Activated CD4-positive, alpha-beta T cell treated with anti-CD3 and anti-CD28 coated beads, Interleukin-2, amount 50 U/mL, for 4 hours (primary cell): ENCODE data around the gene S100A7.
A peak's percentile ranks its signal among the peaks of the same experiment; 100 is the strongest.

ENCODE experiments used
- DNase-seq, 2 experiments: peaks; one replicate each; pipeline ENCODE4 v3.0.0-alpha.2; 2020

The S100A7 gene

GRCh38 chr1:153460551-153460950 lies at the start of gene S100A7:
Gene S100A7, minus strand, starts transcription at chr1:153460651. Its CDS starts 1,638 bp downstream, at chr1:153459013.
- no peak for DNase-seq

- peak; percentile 59 for DNase-seq
Observed at GRCh38 chr1:153509729-153510354, 49.4 kb upstream of the S100A7 start.

GRCh38 chr1:153509036-153509435 lies 48.6 kb upstream of the S100A7 start:
- no peak for DNase-seq

GRCh38 chr1:153507926-153508583 lies 47.6 kb upstream of the S100A7 start:
- DNase-seq, result no peak

DNA sequence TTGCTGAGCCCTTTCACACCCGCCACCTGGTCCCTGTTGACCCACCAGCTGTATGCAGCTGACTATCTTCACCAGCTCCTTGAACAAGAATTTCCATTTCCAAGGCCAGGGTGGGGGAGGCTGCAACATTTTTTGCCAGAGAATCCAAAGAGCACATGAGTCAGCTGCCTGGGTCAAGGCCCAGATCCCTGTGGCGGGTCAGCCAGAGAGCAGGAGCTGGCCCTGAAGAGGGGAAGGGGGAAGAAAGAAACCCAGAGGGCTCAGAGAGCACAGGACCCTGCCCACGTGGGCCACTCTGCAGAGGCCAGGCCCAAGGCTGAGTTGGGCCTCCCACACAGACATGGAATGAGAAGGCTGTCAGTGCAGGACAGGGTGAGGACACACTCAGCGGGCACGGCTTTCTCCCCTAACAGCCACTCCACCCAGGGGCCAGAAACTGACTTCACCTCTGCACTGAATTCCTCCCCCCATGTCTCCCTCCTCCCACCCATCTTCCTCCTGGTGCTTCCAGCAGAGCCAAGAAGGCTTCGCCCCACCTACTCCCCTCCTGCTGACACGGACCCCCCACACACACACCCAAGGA lies 46.5 kb upstream of the S100A7 start:
- DNase-seq, result no peak

DNA sequence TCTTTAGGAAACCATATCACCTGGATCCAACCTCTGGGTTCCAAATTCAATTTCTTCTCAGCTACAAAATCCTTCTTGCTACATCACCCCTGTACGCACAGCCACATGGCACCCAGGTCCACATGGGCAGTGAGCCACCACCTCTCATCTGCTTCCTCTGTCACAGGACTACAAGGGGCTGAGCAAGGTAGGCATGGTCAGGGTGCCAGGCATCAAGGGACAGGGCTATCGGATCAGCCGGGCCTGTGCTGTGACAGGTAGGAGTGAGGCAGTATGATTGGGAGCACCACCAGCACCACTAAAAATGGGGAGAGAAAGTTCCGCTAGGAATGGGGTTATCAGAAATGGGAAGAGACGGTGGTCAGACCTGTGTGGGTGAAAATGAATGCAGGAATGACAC lies 45.9 kb upstream of the S100A7 start:
- DNase-seq, result no peak

DNA sequence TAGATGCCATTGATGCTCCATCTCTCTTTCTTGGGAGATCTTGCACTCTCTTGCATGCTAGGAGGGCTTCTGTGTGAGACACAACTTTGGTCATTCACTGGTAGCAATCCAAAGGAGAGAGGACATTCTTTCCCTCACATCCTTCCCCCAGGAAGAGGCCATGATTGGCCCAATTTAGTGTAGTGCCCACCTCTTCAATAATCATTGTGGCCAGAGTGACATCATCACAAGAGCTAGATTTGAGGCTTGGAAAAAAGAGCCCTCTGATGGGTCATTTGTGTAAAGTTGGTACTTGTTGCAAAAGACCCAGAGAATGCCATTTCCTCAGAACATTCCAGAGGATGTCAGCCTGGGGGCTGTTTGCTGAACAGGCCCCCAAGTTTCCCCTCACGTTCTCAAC lies 45.1 kb upstream of the S100A7 start:
- DNase-seq, result no peak

DNA sequence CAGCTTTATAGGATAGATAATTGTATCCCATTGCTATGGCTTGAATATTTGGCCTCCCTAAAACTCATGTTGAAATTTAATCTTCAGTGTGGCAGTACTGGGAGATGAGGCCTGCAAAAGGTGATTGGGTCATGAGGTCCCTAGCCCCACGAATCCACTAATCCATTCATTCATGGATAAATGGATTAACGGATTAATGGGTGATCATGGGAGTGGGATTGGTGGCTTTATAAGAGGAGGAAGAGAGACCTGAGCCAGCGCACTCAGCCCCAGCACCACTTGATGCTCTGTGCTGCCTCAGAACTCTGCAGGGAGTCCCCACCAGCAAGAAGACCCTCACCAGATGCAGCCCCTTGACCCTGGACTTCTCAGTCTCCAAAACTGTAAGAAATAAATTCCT lies 43.3 kb upstream of the S100A7 start:
- no peak for DNase-seq

DNA sequence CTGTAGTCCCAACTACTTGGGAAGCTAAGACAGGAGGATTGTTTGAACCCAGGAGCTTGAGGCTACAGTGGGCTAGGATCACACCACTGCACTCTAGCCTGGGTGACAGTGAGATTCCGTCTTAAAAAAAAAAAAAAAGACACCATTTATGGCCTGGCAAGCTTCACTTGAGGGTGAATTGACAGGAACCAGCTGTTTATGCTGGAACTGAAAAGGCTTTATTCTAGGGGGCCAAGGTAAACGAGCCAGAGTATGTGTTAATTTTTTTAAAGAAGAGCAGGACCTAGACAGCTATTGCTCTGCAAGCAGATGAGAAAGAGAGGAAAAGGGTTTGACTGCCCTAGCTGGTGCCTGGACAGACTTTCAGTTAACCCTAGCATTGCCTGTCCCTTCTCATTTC lies 38.3 kb upstream of the S100A7 start:
- no peak for DNase-seq

DNA sequence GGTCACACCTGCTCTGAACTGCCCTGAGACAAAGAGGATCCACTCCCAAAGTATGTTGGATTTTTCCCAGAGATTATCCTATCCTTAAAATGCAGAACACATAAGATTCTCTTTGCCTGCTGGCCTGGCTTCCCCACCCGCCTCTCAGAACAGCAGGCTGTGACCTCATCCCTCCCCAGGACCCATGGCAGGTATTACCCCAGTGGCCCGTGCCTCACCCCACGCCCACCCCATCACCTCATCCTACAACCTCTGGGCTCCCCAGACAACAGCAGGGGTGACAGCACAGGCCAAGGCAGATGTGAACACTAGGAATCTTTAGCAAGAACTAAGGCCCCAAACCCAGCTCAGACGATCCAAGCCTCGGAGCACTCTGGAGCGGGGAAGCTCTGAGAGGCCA lies 35.1 kb upstream of the S100A7 start:
- no peak for DNase-seq

- DNase-seq, result peak; percentile 72 to 79
Observed at GRCh38 chr1:153494976-153495535, 34.6 kb upstream of the S100A7 start.

- no peak for DNase-seq
Observed at GRCh38 chr1:153493343-153493960, 33.0 kb upstream of the S100A7 start.

- no peak for DNase-seq
Observed at GRCh38 chr1:153490272-153491051, 30.0 kb upstream of the S100A7 start.

GRCh38 chr1:153488731-153489130 lies 28.3 kb upstream of the S100A7 start:
- no peak for DNase-seq

DNA sequence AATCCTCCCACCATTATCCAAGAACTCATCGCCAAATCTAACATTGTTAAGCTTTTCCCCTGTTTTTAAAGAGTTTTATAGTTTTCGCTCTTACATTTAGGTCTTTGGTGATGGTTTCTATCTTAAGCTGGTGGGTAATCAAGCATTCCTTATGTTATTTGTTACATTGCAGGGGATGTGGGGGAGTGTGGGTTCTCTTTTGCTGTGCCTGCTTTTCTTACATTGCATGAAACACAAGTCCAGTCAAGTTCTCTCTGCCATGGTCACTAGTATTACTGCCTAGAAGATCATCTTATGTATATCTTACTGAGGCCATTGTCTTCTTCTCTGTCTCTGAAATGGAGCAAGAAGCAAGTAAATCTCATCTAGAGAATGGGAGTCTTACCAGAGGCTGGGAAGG lies 27.3 kb upstream of the S100A7 start:
- DNase-seq, result no peak

DNA sequence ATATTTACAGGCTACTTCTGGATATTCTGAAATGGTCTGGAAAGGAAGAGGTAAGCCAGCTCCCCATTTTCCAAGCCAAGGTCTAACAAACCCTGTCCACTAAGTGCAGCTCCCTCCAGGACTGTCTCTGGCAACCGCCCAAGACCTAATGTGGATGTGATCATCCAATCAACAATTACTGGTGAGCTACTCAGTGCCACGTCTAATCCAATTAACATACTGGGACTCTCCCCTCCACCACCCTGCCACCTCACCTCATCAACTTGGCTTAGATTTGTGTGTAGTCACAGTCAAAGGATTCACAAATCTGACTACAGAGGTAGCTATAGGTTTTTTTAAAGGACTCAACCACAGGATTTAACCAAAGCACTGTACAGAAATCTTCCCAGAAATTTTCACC lies 25.4 kb upstream of the S100A7 start:
- no peak for DNase-seq

- DNase-seq, result no peak
Observed at GRCh38 chr1:153483776-153484175, 23.3 kb upstream of the S100A7 start.

GRCh38 chr1:153481124-153481523 lies 20.7 kb upstream of the S100A7 start:
- no peak for DNase-seq

- no peak for DNase-seq
Observed at GRCh38 chr1:153478692-153479618, 18.5 kb upstream of the S100A7 start.

DNA sequence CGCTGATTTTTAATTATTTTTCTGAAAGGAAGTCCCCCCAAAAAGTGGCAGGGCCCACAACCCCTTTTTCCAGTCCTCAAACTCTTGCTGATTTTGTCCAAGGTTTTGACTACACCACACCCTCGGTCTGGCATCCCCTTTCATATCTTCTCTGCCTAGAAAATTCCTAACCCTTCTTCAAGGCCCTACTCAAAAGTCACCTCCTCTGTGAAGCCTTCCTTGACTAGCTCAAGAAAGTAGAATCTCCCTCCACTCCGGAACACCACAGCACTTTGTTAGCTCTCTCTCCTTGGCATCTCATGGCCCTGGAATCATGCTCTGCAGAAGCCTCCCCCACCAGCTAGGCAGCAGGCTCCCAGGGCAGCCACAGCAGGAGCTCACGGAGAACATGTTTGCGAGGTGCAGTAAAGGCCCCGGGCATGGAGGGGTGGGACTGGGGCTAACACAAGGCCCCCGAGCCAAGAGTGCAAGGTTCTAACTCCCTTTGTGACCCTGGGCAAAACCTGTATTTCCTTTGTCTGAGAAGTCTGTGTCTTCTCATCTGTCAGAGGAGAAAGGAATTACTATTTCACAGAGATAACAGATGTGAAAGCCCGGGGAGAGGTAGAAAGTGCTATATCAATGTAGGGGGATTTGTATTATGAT lies 17.7 kb upstream of the S100A7 start:
- DNase-seq, result no peak

DNA sequence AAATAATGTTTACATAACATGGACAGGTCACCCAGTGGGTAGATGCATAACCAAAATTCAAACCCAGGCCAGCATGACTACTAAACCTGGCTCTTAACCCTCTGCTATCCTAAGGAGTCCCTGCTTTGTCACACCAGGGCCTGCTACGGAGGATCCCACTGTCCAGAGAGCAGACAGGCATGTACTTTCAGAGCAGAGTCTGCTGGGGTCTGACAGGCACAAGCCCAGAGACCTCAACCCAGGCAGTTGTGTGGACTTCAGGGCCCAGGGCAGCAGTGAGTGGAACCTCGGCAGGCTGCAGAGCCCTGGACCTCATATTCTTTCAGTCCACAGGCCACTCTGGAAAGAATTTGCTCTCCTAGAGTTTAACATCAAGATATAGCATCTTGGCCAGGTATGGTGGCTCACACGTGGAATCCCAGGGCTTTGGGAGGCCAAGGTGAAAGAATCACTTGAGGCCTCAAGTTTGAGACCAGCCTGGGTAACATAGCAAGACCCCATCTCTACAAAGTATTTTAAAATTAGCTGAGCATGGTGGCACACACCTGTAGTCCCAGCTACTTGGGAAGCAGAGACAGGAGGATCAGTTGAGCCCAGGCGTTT lies 16.1 kb upstream of the S100A7 start:
- DNase-seq, result no peak
